Sciatic nerve (tissue), 2 donors: Measurements from ENCODE around the gene ABCC10. TPM values are rescaled to one million over a fixed set of nuclear protein-coding genes. Genes with fewer than 3 reads are reported as not detected.
"Not testable (repeated sequence)": the region's sequence is repeated elsewhere in the genome, so short reads cannot be mapped to it uniquely, and the experiment has no call there.

Experiments
- ATAC-seq: fragments of 200-7000 bp; cut with Tn5 transposase; one replicate; pipeline ENCODE4 v1.9.1; 2020; ENCODE audit warnings: mild to moderate bottlenecking, moderate library complexity
- DNase-seq: peaks from one replicate; pipeline ENCODE4 v3.0.0-alpha.2; 2020; ENCODE audit warnings: low spot score
- intact Hi-C: fragments of 100-400 bp; cut with DNase I; formaldehyde crosslinking; loops from one replicate; pipeline ENCODE4 v1.14.2; 2022
- total RNA-seq: library from RNA; stranded (reverse); fragmentation: NEBNext Ultra II Directional; extraction: Animal tissue kit (Norgen Biotek cat#: 25700); gene quantifications from one replicate; pipeline ENCODE4 v1.2.1, GENCODE V29; 2021
- donor health status: DM: no; HTN: no; CAD: no.
- donor health status: DM: no; HTN: no; CAD: no.

ABCC10 gene
- total RNA-seq, 1 donor from 2014 or later, result 31.7 TPM

GRCh38 chr6:43436577-43437282 is 9.4 kb downstream of the ABCC10 start:
- ATAC-seq, result peak; percentile 80
- intact Hi-C loops, result no loop called here
- no peak for DNase-seq

DNA sequence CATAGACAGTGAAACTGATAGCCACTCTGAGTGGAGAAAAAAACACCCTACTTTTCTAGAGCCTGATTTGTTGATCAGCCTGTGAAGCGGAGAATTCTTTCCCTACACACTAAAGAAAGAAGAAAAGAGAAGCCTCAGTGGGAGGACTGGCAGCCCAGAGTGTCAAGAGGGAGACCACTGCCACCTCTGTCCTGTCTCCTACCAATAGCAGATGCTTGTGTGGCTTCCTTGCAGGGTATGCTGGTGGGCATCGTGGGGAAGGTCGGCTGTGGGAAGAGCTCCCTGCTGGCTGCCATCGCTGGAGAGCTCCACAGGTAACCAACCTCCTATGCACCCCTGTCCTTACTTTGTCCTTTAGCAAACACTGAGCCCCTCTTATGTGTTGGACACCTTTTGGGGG is 10.4 kb downstream of the ABCC10 start:
- intact Hi-C loops, result no loop called here
- ATAC-seq, result no peak
- DNase-seq, result no peak

DNA sequence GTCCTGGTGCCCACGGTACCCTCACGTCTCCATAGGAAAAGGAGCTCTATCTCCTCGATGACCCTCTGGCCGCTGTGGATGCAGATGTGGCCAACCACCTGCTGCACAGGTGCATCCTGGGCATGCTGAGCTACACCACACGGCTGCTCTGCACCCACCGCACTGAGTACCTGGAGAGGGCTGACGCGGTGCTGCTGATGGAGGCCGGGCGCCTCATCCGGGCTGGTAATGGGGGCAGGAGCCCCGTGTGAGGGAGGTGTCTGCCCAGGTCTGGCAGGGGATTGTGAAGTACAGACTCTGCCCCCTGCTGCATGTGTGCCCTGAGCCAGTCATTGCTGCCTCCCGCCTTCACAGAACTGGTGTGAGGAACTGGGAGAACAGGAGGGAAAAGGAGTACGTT is 15.6 kb downstream of the ABCC10 start:
- no peak for ATAC-seq
- intact Hi-C loops, result no loop called here
- no peak for DNase-seq

DNA sequence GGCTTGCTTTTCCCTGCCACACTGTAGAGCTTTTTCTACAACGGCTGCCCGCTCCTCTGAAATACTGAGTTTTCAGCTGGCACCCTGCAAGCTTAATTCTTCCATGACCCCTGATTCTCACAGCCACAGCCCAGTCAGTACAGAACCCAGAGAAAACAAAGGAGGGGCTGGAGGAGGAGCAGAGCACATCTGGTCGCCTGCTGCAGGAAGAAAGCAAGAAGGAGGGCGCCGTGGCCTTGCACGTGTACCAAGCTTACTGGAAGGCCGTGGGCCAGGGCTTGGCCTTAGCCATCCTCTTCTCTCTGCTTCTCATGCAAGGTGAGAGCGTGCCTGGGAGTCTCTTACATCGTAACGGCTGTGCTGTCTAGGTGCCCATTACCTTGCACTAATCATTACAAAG is 16.7 kb downstream of the ABCC10 start:
- intact Hi-C loops, result no loop called here
- DNase-seq (no peak), ATAC-seq (no peak)

DNA sequence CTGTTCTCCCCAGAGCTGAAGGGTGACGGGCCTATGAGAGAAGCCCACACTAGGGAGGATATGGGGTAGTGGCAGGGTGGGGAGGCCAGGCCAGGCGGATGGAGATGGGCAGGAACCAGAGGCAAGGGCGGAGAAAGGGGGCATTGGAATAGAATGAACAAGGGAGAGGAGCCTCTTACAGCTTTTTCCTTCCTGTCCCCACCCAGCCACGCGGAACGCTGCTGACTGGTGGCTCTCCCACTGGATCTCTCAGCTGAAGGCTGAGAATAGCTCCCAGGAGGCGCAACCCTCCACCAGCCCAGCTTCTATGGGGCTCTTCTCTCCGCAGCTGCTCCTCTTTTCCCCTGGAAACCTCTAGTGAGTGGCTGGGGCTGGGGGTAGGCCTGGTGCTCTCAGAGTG is 17.2 kb downstream of the ABCC10 start:
- DNase-seq, result no peak
- intact Hi-C loops, result no loop called here
- ATAC-seq, result no peak

DNA sequence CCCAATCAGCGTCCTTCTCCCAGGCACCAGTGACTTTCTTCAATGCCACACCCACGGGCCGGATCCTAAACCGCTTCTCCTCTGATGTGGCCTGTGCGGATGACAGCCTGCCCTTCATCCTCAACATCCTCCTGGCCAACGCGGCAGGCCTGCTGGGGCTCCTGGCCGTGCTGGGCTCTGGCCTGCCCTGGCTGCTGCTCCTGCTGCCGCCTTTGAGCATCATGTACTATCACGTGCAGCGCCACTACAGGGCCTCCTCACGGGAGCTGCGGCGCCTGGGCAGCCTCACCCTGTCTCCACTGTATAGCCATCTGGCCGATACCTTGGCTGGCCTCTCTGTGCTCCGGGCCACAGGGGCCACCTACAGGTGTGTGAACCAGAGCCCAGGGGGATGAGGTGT is 18.2 kb downstream of the ABCC10 start:
- intact Hi-C loops, result no loop called here
- no peak for DNase-seq
- no peak for ATAC-seq

GRCh38 chr6:43447604-43448003 is 20.3 kb downstream of the ABCC10 start:
- DNase-seq (no peak), ATAC-seq (no peak)
- intact Hi-C loops, result no loop called here

DNA sequence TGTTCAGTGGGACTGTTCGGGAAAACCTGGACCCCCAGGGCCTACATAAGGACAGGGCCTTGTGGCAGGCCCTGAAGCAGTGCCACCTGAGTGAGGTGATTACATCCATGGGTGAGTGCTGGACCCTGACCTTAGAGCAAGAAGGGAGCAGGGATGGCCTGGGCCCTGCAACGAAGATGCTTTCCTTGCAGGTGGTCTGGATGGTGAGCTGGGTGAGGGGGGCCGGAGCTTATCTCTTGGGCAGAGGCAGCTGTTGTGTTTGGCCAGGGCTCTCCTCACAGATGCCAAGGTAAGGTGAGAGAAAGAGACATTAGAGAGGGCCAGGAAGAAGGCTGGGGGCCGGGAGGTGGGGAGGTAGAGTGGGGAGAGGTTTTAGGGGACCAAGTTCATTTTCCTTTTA is 21.6 kb downstream of the ABCC10 start:
- ATAC-seq (no peak), DNase-seq (no peak)
- intact Hi-C loops, result no loop called here

DNA sequence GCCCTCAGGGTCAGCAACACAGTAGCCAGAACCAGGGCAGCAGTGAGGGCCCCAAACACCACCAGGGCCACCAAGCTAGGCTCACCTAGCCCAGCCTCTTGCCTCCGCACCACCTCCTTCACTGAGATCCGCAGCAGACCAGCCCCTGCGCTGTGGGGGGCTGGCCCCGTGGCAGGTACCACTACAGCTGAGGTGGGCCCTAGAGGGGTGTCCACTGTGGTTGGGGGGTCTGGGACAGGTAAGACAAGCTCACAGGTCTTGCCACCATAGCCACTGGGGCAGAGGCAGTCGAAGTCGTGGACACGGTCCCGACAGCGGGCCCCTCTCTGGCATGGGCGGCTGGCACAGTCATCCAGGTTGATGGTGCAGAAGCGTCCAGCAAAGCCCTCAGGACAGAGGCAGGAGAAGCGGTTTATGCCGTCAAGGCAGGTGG is 23.4 kb downstream of the ABCC10 start:
- intact Hi-C loops, result loop anchor here (5.0 kb wide), 1 partner anchor 57 kb away; no protein-coding TSS in a partner anchor
- ATAC-seq (no peak), DNase-seq (no peak)

- no peak for DNase-seq
Measured at GRCh38 chr6:43451348-43451747, 24.0 kb downstream of the ABCC10 start.

DNA sequence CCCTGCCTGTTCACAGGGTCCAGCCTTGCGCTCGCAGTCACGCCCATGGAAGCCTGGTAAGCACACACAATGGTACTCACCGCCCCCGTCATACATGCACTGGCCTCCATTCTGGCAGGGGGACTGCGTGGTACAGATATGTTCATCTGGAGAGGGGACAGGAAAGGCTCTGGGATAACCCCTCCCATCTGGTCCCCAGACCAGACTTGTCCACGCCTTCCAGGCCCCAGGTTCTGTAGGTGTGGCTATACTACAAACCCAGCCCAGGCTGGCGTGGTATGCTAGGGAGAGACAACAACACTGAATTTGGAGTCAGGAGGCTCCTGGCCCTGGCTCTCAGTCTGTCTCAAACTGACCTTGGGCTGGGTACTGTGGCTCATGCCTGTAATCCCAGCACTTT is 24.6 kb downstream of the ABCC10 start:
- no peak for ATAC-seq
- intact Hi-C loops, result loop anchor here (5.0 kb wide), 1 partner anchor 55 kb away; no protein-coding TSS in a partner anchor
- DNase-seq, result no peak

More at GRCh38 chr6:43451348-43451747, 24.0 kb downstream of the ABCC10 start:
- intact Hi-C loops, result loop anchor here (5.0 kb wide), 1 partner anchor 56 kb away; no protein-coding TSS in a partner anchor
- no peak for ATAC-seq

GRCh38 chr6:43452896-43453295 is 25.6 kb downstream of the ABCC10 start:
- no peak for ATAC-seq
- no peak for DNase-seq
- intact Hi-C loops, result loop anchor here (5.0 kb wide), 1 partner anchor 54 kb away; no protein-coding TSS in a partner anchor

- no peak for ATAC-seq
- DNase-seq, result no peak
- intact Hi-C loops, result loop anchor here (5.0 kb wide), 1 partner anchor 53 kb away; no protein-coding TSS in a partner anchor
Measured at GRCh38 chr6:43453831-43454230, 26.5 kb downstream of the ABCC10 start.

GRCh38 chr6:43454290-43454695 is 27.0 kb downstream of the ABCC10 start:
- ATAC-seq (no peak), DNase-seq (no peak)
- intact Hi-C loops, result loop anchor here (5.0 kb wide), 1 partner anchor 53 kb away; no protein-coding TSS in a partner anchor

GRCh38 chr6:43454696-43455530 is 27.6 kb downstream of the ABCC10 start:
- DNase-seq, result peak; percentile 91
- ATAC-seq, result peak; percentile 92
- intact Hi-C loops, result loop anchor here (5.0 kb wide), 1 partner anchor 52 kb away; no protein-coding TSS in a partner anchor

GRCh38 chr6:43455531-43456428 is 28.4 kb downstream of the ABCC10 start, which contains the start of gene DLK2:
TSS of gene DLK2 (minus strand) at chr6:43455548. CDS start at chr6:43454825, 723 bp downstream.
- intact Hi-C loops, result no loop called here
- DNase-seq (no peak), ATAC-seq (no peak)

DNA sequence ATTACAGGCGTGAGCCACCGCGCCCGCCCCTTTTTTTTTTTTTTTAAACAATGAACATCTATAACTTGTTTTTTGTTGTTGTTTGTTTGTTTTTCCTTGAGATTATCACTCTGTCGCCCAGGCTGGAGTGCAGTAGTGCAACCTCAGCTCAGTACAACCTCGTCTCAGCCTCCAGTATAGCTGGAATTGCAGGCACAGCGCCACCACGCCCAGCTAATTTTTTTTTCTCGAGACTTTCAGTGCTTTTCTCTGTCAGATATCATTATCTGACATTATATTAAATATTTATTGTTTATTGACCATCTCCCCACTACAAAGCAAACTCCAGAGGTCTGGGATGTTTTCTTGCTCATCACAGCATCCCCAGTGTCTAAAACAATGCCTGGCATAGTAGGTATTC is 30.3 kb downstream of the ABCC10 start:
- intact Hi-C loops, result no loop called here
- no peak for ATAC-seq
- DNase-seq, result no peak

DNA sequence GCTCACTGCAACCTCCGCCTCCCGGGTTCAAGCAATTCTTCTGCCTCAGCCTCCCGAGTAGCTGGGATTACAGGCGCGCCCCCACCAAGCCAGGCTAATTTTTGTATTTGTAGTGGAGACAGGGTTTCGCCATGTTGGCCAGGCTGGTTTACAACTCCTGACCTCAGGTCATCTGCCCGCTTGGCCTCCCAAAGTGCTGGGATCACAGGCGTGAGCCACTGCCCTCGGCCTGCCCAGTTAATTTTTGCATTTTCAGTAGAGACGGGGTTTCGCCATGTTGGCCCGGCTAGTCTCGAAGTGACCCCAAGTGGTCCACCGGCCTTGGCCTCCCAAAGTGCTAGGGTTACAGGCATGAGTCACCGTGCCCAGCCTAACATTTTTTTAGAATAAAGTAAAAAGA is 30.8 kb downstream of the ABCC10 start:
- ATAC-seq, intact Hi-C loops, DNase-seq: not testable (repeated sequence)

DNA sequence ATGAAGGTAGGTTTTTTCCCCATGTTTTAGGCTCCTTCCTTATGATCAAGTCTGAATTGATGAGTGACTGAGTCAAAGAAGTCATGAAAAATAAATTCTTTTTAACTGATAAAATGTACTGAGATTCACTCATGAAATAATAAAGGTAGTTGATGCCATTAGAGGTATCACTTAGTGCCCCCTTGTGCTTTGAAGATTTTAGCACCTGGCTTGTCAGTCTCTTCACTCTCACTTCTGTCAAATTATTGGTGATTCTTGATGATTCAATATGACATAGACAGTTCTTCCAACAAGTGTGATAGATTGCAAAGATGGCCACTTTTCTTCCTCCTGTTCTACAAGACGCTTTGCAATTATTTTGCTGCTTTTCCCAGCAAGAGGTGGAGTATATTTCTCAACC is 32.2 kb downstream of the ABCC10 start:
- ATAC-seq (no peak), DNase-seq (no peak)
- intact Hi-C loops, result no loop called here
